ENCODE data around the gene FOXD1. TPM values are rescaled to one million over a fixed set of nuclear protein-coding genes. Genes with fewer than 3 reads are reported as not detected.

Gene FOXD1
- polyA plus RNA-seq, 1 experiment: 4.9 TPM

DNA sequence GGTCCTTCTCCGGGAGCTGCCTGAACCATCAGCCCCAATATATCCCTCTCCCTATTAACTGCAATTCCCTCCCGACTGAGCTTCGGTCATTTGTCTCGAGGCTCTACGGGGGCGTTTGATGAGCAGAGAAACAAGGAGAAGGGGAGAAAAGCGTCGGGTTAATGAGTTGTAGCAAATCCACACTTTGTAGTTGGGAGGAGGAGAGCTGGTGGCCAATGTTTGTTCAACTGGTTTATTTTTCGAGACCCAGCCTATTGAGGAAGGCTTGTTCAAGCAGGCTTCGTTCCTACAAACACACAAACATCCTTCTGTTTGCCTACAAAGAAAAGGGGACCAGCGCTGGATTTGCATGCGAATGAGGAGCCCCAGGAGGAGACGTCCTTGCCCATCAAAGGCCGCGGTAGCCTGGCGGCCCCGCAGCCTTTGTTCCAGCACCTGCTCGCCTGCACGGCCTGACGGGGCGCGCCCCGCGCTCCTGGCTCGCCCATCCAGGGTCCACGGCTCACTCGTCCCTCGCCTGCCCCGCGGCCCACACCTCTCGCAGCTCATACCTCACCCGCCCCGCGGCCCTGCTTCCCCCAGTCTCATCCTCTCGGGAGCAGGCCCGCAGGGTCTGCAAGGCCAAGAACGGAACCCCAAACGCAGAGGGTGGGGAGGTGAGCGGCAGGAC, 4.6 kb downstream of the FOXD1 start:
- CTCF ChIA-PET: interaction anchor here (0.6 to 0.9 kb wide), 2 partner anchors 228 to 229 kb away, joined by 3 read pairs; no protein-coding TSS in a partner anchor
- DNase-seq (ENCODE audit: low read depth): no peak
- Histone ChIP-seq H3K4me3 (ENCODE audit: low read depth, low read length) (no peak overlapping the region), H3K27me3 (ENCODE audit: control insufficient read depth, insufficient read depth, low read length) (no peaks in the 10 kb centered on the region), H3K36me3 (ENCODE audit: control insufficient read depth, insufficient read depth, low read length) (no peaks in the 10 kb centered on the region; the same call in 1 of the 2 replicates)
- POLR2A ChIA-PET: no interaction called here
- TF ChIP-seq, protein P1, sequence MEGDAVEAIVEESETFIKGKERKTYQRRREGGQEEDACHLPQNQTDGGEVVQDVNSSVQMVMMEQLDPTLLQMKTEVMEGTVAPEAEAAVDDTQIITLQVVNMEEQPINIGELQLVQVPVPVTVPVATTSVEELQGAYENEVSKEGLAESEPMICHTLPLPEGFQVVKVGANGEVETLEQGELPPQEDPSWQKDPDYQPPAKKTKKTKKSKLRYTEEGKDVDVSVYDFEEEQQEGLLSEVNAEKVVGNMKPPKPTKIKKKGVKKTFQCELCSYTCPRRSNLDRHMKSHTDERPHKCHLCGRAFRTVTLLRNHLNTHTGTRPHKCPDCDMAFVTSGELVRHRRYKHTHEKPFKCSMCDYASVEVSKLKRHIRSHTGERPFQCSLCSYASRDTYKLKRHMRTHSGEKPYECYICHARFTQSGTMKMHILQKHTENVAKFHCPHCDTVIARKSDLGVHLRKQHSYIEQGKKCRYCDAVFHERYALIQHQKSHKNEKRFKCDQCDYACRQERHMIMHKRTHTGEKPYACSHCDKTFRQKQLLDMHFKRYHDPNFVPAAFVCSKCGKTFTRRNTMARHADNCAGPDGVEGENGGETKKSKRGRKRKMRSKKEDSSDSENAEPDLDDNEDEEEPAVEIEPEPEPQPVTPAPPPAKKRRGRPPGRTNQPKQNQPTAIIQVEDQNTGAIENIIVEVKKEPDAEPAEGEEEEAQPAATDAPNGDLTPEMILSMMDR (IDR thresholded peaks at IDR 0.05; ENCODE audit: insufficient read depth, low read depth, low read length): no peak

DNA sequence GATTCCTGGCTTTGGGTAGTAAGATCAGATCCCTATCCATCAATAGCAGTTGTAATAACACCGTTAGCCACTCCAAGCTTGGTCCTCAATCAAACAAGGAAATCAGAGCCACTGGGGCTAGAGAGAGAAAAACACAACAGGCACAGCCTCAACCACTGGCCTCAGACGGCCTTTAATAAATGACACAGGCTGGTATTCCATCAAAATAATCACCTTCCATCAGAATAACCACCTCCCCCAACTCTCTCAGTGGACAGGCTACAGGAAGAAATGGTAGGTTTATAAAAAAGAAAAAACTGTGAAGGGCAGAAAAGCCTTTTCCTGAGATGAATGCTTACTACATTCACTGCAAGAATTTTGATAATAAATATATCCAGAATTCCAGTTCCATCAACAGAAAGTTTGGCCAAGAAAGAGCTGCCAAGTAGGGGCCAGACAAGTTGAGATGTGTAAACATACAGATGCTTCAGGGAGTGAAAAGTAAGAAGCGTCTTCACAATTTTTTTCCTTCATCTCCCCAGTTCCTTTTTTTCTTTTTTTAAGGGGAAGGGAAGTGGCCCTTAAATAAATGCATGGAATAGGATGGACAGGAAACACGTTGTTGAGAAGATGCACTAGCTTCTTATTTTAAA, 5.5 kb downstream of the FOXD1 start:
- ChIA-PET POLR2A (no interaction called here), CTCF (interaction anchor here (1.5 to 2.7 kb wide), 3 partner anchors 22 to 227 kb away, joined by 4 to 14 read pairs (median 6); no protein-coding TSS in a partner anchor)
- TF ChIP-seq, protein P1 (IDR thresholded peaks at IDR 0.05; ENCODE audit: insufficient read depth, low read depth, low read length): no peak

DNA sequence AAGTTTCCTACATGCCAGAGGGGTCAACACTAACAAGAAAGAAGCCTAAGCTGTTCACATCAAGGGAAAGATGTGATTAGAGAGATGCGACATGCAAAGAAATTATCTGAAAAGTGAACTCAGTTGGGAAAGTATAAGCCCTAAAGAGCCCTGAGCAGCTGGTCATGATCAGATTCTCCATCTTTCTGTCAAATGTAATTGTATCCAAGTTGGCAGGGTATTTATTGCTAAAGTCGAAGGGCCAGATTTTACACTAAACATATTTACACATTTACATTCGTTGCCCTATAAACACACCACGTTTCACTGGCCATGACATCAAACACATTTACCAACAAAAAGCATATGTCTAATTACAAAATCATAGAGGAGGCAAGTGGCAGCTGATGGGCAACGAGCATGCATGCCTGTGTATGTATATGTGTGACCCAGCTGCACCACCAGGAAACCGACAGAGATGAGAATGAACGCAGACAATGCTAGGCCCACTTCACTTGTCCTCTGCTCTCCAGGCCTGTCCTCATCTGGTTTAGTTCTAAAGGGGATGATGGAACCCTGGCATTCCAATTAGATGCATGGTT, 6.3 kb downstream of the FOXD1 start:
- CTCF ChIA-PET: interaction anchor here (1.5 to 2.7 kb wide), 4 partner anchors 9 to 226 kb away, joined by 4 to 14 read pairs (median 8); no protein-coding TSS in a partner anchor
- no peak for DNase-seq (ENCODE audit: low read depth)
- POLR2A ChIA-PET: no interaction called here
- Histone ChIP-seq H3K36me3 (ENCODE audit: control insufficient read depth, insufficient read depth, low read length) (no peaks in the 10 kb centered on the region; the same call in 1 of the 2 replicates), H3K4me3 (ENCODE audit: low read depth, low read length) (no peak overlapping the region), H3K27me3 (ENCODE audit: control insufficient read depth, insufficient read depth, low read length) (no peaks in the 10 kb centered on the region)
- TF ChIP-seq, protein P1 (IDR thresholded peaks at IDR 0.05; ENCODE audit: insufficient read depth, low read depth, low read length): no peak

More for the DNA sequence above, 5.5 kb downstream of the FOXD1 start:
- DNase-seq (ENCODE audit: low read depth): no peak
- H3K36me3 ChIP-seq (ENCODE audit: control insufficient read depth, insufficient read depth, low read length): no peaks in the 10 kb centered on the region; the same call in 1 of the 2 replicates
- no peaks in the 10 kb centered on the region for H3K27me3 ChIP-seq (ENCODE audit: control insufficient read depth, insufficient read depth, low read length)
- H3K4me3 ChIP-seq (ENCODE audit: low read depth, low read length): no peak overlapping the region

DNA sequence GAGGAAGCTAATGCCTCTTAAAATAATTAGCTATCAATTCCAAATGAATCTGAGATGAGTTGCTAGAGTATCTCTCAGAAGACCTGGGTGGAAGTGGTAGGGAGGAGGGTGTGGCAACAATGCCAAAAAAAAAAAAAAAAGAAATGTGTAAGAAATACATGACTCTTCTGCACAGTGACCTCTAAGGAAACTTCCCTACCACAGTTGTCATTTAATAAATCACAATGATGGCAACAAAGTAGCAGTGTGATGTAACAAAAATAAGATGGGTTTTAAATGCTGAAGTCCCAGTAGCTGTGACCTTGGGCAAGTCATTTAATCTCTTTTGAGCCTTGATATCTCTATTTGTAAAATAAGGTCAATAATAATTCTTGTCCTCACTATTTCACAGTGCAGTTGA, 7.2 kb downstream of the FOXD1 start:
- no peaks in the 10 kb centered on the region for H3K27me3 ChIP-seq (ENCODE audit: control insufficient read depth, insufficient read depth, low read length)
- no peak overlapping the region for H3K4me3 ChIP-seq (ENCODE audit: low read depth, low read length)
- TF ChIP-seq, protein P1 (IDR thresholded peaks at IDR 0.05; ENCODE audit: insufficient read depth, low read depth, low read length): no peak
- no peaks in the 10 kb centered on the region; the same call in 1 of the 2 replicates for H3K36me3 ChIP-seq (ENCODE audit: control insufficient read depth, insufficient read depth, low read length)
- DNase-seq (ENCODE audit: low read depth): no peak
- CTCF ChIA-PET: interaction anchor here (1.2 to 2.7 kb wide), 5 partner anchors 10 to 225 kb away, joined by 4 to 14 read pairs (median 6); no protein-coding TSS in a partner anchor
- POLR2A ChIA-PET: no interaction called here

DNA sequence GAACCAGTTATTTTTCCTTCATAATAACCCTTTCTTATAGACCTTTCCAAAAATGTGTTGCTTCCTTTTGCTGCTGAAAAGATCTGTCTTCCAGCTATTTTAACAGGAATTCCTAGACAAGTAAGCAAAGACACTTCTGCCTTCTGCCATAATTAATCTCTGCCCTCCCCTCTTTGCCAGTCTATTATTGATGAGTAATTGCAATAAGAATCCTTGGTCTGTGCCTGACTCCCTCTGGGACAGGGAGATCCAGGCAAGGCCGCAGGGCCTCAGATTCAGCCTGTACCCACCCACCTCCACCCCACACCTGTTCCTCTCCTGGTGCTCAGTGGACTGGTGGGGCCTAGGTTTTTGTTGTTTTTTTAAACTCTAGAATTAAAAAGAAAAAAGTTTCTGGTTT, 8.3 kb downstream of the FOXD1 start:
- Histone ChIP-seq H3K4me3 (ENCODE audit: low read depth, low read length) (no peak overlapping the region), H3K36me3 (ENCODE audit: control insufficient read depth, insufficient read depth, low read length) (no peaks in the 10 kb centered on the region; the same call in 1 of the 2 replicates), H3K27me3 (ENCODE audit: control insufficient read depth, insufficient read depth, low read length) (no peaks in the 10 kb centered on the region)
- DNase-seq (ENCODE audit: low read depth): no peak
- ChIA-PET POLR2A (no interaction called here), CTCF (interaction anchor here (0.7 to 1.2 kb wide), 3 partner anchors 11 to 23 kb away, joined by 3 to 6 read pairs (median 4); no protein-coding TSS in a partner anchor)
- TF ChIP-seq, protein P1 (IDR thresholded peaks at IDR 0.05; ENCODE audit: insufficient read depth, low read depth, low read length): no peak
